PFSK-1 (cell line): ENCODE results near the gene PREX1.

Experiments
- POLR2AphosphoS5 ChIP-seq: IDR thresholded peaks from 2 replicates; pipeline ENCODE4 v1.6.1; 2012; ENCODE audit warnings: low read depth, mild to moderate bottlenecking, control low read depth, low read length, moderate library complexity
- SIN3A ChIP-seq: IDR thresholded peaks from 2 replicates; pipeline ENCODE4 v1.6.1; 2012; ENCODE audit warnings: mild to moderate bottlenecking, low read length, moderate library complexity, borderline replicate concordance; ENCODE audit not compliant: insufficient read depth
- TF ChIP-seq, protein P1 (sequence below), 2 experiments: IDR thresholded peaks; 2 replicates each; pipeline versions ENCODE4 v1.6.1 to v1.8.0; 2011 to 2012; ENCODE audit warnings: low read depth in 2 of 2, low read length in 2 of 2, control low read depth in 1 of 2, inconsistent platforms in 1 of 2, mild to moderate bottlenecking in 1 of 2, moderate library complexity in 1 of 2; ENCODE audit not compliant: insufficient read depth in 1 of 2

DNA sequence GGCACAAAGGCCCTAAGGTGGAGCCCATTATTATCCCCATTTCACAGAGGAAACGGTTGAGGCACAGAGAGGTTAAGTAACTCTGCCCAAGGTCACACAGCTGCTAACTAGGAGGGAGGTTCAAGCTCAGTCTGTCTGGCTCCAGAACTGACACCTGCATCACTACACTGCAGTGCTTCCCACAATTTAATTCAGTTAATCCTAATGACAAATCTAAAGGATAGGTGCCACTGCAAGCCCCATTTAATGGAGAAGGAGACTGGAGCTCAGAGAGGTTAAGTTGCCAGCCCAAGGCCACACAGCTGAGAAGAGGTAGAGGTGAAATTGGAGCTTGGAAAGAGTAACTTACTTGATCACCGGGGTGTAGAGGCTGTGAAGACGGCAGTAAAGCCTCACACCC, 148.8 kb downstream of the PREX1 start:
- TF ChIP-seq, protein P1, sequence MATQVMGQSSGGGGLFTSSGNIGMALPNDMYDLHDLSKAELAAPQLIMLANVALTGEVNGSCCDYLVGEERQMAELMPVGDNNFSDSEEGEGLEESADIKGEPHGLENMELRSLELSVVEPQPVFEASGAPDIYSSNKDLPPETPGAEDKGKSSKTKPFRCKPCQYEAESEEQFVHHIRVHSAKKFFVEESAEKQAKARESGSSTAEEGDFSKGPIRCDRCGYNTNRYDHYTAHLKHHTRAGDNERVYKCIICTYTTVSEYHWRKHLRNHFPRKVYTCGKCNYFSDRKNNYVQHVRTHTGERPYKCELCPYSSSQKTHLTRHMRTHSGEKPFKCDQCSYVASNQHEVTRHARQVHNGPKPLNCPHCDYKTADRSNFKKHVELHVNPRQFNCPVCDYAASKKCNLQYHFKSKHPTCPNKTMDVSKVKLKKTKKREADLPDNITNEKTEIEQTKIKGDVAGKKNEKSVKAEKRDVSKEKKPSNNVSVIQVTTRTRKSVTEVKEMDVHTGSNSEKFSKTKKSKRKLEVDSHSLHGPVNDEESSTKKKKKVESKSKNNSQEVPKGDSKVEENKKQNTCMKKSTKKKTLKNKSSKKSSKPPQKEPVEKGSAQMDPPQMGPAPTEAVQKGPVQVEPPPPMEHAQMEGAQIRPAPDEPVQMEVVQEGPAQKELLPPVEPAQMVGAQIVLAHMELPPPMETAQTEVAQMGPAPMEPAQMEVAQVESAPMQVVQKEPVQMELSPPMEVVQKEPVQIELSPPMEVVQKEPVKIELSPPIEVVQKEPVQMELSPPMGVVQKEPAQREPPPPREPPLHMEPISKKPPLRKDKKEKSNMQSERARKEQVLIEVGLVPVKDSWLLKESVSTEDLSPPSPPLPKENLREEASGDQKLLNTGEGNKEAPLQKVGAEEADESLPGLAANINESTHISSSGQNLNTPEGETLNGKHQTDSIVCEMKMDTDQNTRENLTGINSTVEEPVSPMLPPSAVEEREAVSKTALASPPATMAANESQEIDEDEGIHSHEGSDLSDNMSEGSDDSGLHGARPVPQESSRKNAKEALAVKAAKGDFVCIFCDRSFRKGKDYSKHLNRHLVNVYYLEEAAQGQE (IDR thresholded peaks at IDR 0.05; ENCODE audit: insufficient read depth in 1 of 2, low read depth in 2 of 2, low read length in 2 of 2), result no peak
- TF ChIP-seq POLR2AphosphoS5 (no peak), SIN3A (no peak)
